Measurements from ENCODE around the gene PACSIN2. TPM values are rescaled to one million over a fixed set of nuclear protein-coding genes. Genes with fewer than 3 reads are reported as not detected.

PACSIN2 gene
- total RNA-seq, 1 donor from 2014 or later = 87.8 TPM

GRCh38 chr22:42892571-42893316 lies 122.2 kb downstream of the PACSIN2 start:
- FAIRE-seq (no peak), DNase-seq (ENCODE audit: low read depth) (no peak)
- Mint-ChIP-seq H3K4me1 (ENCODE audit: low read depth, unreplicated experiment) (no peaks in the 10 kb centered on the region), H3K27me3 (ENCODE audit: low read depth, unreplicated experiment) (no peaks in the 10 kb centered on the region), H3K9me3 (ENCODE audit: unreplicated experiment) (peaks cover 2% of the 10 kb centered on the region), H3K27ac (ENCODE audit: unreplicated experiment) (no peak overlapping the region), H3K4me3 (ENCODE audit: unreplicated experiment) (no peak overlapping the region), H3K36me3 (ENCODE audit: low read depth, unreplicated experiment) (peaks cover 21% of the 10 kb centered on the region)
- Histone ChIP-seq H3K4me2 (ENCODE audit: low read length) (no peak overlapping the region), H4K20me1 (ENCODE audit: insufficient read depth, low read length) (peaks cover 63% of the 10 kb centered on the region), H3K9ac (ENCODE audit: low read length) (no peak overlapping the region), H3K79me2 (ENCODE audit: insufficient read depth, low read length) (peaks cover 20% of the 10 kb centered on the region), H3K4me1 (ENCODE audit: insufficient read depth, low read length) (no peaks in the 10 kb centered on the region), H2AFZ (ENCODE audit: low read depth, low read length) (no peak overlapping the region), H3K27ac (ENCODE audit: low read depth, low read length) (no peak overlapping the region), H3K9me3 (ENCODE audit: insufficient read depth, low read depth, low read length) (no peaks in the 10 kb centered on the region), H3K4me3 (ENCODE audit: insufficient read depth, low read depth, low read length) (no peak overlapping the region), H3K27me3 (ENCODE audit: insufficient read depth, low read length) (no peaks in the 10 kb centered on the region), H3K36me3 (ENCODE audit: insufficient read depth, low read length) (peaks cover 4% of the 10 kb centered on the region)
- no peak for TF ChIP-seq CTCF (IDR thresholded peaks at IDR 0.05; ENCODE audit: insufficient read depth, low read depth, low read length)
- TF ChIP-seq EZH2 (IDR thresholded peaks at IDR 0.05; ENCODE audit: insufficient read depth, low read length) = no peak

GRCh38 chr22:42892156-42892555 lies 122.8 kb downstream of the PACSIN2 start:
- FAIRE-seq (no peak), DNase-seq (ENCODE audit: low read depth) (no peak)
- Histone ChIP-seq H3K4me1 (ENCODE audit: insufficient read depth, low read length) (no peaks in the 10 kb centered on the region), H3K27me3 (ENCODE audit: insufficient read depth, low read length) (no peaks in the 10 kb centered on the region), H3K79me2 (ENCODE audit: insufficient read depth, low read length) (peaks cover 14% of the 10 kb centered on the region), H3K9ac (ENCODE audit: low read length) (no peak overlapping the region), H3K27ac (ENCODE audit: low read depth, low read length) (no peak overlapping the region), H2AFZ (ENCODE audit: low read depth, low read length) (no peak overlapping the region), H3K4me2 (ENCODE audit: low read length) (no peak overlapping the region), H4K20me1 (ENCODE audit: insufficient read depth, low read length) (peaks cover 59% of the 10 kb centered on the region), H3K36me3 (ENCODE audit: insufficient read depth, low read length) (peaks cover 4% of the 10 kb centered on the region), H3K9me3 (ENCODE audit: insufficient read depth, low read depth, low read length) (no peaks in the 10 kb centered on the region), H3K4me3 (ENCODE audit: insufficient read depth, low read depth, low read length) (no peak overlapping the region)
- no peak for TF ChIP-seq CTCF (IDR thresholded peaks at IDR 0.05; ENCODE audit: insufficient read depth, low read depth, low read length)
- no peak for TF ChIP-seq EZH2 (IDR thresholded peaks at IDR 0.05; ENCODE audit: insufficient read depth, low read length)
- peaks cover 2% of the 10 kb centered on the region for H3K9me3 Mint-ChIP-seq (ENCODE audit: unreplicated experiment)
- no peak overlapping the region for H3K4me3 Mint-ChIP-seq (ENCODE audit: unreplicated experiment)
- H3K36me3 Mint-ChIP-seq (ENCODE audit: low read depth, unreplicated experiment) = peaks cover 25% of the 10 kb centered on the region
- H3K27ac Mint-ChIP-seq (ENCODE audit: unreplicated experiment) = no peak overlapping the region
- no peaks in the 10 kb centered on the region for H3K4me1 Mint-ChIP-seq (ENCODE audit: low read depth, unreplicated experiment)
- no peaks in the 10 kb centered on the region for H3K27me3 Mint-ChIP-seq (ENCODE audit: low read depth, unreplicated experiment)

GRCh38 chr22:42891696-42892095 lies 123.3 kb downstream of the PACSIN2 start:
- Mint-ChIP-seq H3K27me3 (ENCODE audit: low read depth, unreplicated experiment) (no peaks in the 10 kb centered on the region), H3K4me3 (ENCODE audit: unreplicated experiment) (no peak overlapping the region), H3K27ac (ENCODE audit: unreplicated experiment) (no peak overlapping the region), H3K4me1 (ENCODE audit: low read depth, unreplicated experiment) (no peaks in the 10 kb centered on the region), H3K36me3 (ENCODE audit: low read depth, unreplicated experiment) (peaks cover 26% of the 10 kb centered on the region), H3K9me3 (ENCODE audit: unreplicated experiment) (peaks cover 2% of the 10 kb centered on the region)
- FAIRE-seq = no peak
- no peaks in the 10 kb centered on the region for H3K4me1 ChIP-seq (ENCODE audit: insufficient read depth, low read length)
- H4K20me1 ChIP-seq (ENCODE audit: insufficient read depth, low read length) = peaks cover 57% of the 10 kb centered on the region
- H2AFZ ChIP-seq (ENCODE audit: low read depth, low read length) = no peak overlapping the region
- H3K4me2 ChIP-seq (ENCODE audit: low read length) = no peak overlapping the region
- DNase-seq (ENCODE audit: low read depth) = no peak
- no peak overlapping the region for H3K4me3 ChIP-seq (ENCODE audit: insufficient read depth, low read depth, low read length)
- H3K27ac ChIP-seq (ENCODE audit: low read depth, low read length) = no peak overlapping the region
- no peak overlapping the region for H3K9ac ChIP-seq (ENCODE audit: low read length)
- H3K79me2 ChIP-seq (ENCODE audit: insufficient read depth, low read length) = peaks cover 10% of the 10 kb centered on the region
- no peaks in the 10 kb centered on the region for H3K27me3 ChIP-seq (ENCODE audit: insufficient read depth, low read length)
- peaks cover 4% of the 10 kb centered on the region for H3K36me3 ChIP-seq (ENCODE audit: insufficient read depth, low read length)
- H3K9me3 ChIP-seq (ENCODE audit: insufficient read depth, low read depth, low read length) = no peaks in the 10 kb centered on the region
- TF ChIP-seq CTCF (IDR thresholded peaks at IDR 0.05; ENCODE audit: insufficient read depth, low read depth, low read length) = no peak
- no peak for TF ChIP-seq EZH2 (IDR thresholded peaks at IDR 0.05; ENCODE audit: insufficient read depth, low read length)

Measured in astrocyte (in vitro differentiated cells and primary cell).